CD4-positive, alpha-beta T cell treated with Interferon alpha-2 for 1 hour (primary cell): ENCODE measurements around the gene SMARCA1.
"Not testable (repeated sequence)": the region's sequence is repeated elsewhere in the genome, so short reads cannot be mapped to it uniquely, and the experiment has no call there.

Experiments
- DNase-seq, 2 donors: peaks; one replicate each; pipeline ENCODE4 v3.0.0-alpha.2; 2020 to 2022

The SMARCA1 gene, protein sequence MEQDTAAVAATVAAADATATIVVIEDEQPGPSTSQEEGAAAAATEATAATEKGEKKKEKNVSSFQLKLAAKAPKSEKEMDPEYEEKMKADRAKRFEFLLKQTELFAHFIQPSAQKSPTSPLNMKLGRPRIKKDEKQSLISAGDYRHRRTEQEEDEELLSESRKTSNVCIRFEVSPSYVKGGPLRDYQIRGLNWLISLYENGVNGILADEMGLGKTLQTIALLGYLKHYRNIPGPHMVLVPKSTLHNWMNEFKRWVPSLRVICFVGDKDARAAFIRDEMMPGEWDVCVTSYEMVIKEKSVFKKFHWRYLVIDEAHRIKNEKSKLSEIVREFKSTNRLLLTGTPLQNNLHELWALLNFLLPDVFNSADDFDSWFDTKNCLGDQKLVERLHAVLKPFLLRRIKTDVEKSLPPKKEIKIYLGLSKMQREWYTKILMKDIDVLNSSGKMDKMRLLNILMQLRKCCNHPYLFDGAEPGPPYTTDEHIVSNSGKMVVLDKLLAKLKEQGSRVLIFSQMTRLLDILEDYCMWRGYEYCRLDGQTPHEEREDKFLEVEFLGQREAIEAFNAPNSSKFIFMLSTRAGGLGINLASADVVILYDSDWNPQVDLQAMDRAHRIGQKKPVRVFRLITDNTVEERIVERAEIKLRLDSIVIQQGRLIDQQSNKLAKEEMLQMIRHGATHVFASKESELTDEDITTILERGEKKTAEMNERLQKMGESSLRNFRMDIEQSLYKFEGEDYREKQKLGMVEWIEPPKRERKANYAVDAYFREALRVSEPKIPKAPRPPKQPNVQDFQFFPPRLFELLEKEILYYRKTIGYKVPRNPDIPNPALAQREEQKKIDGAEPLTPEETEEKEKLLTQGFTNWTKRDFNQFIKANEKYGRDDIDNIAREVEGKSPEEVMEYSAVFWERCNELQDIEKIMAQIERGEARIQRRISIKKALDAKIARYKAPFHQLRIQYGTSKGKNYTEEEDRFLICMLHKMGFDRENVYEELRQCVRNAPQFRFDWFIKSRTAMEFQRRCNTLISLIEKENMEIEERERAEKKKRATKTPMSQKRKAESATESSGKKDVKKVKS

DNA sequence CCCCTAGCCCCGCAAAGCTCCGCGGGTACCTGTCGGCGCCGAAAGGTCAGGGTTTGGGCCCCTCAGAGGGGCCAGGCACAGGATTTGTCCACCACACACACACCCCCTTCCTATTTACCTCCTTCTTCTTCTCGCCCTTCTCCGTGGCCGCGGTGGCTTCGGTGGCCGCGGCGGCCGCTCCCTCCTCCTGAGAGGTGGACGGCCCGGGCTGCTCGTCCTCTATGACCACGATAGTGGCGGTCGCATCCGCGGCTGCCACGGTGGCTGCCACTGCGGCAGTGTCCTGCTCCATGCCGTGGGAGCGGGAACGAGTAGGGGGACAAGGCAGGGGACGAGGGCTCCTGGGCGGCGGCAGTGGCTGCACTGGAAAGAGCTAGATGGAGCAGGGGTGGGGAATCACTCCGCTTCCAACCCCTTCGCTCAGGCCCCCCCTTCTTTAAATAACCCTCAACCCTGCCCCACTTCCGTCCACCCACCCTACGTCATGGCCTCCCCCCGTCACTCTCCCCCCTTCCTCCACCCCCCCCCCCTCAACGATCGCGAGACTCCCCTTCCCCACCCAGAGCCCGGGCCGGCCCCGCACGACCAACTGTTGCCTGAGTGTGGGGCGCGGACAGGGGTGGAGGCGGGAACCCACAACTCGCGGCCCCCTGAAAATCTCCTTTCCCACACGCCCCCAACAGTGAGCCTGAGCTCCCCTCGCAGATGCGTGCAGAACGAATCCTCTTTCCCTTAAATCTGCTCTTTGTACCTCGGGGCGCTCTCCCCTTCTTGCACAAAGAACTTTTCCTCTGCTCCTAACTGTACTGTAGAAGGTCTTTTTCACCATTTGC lies at the start of gene SMARCA1:
TSS of gene SMARCA1 (minus strand) at position 412 of the 833 bp plus-strand sequence. CDS start at position 292, 120 bp downstream.
- DNase-seq = no peak

GRCh38 chrX:129572422-129572821 lies 49.1 kb upstream of the SMARCA1 start:
- no peak for DNase-seq

- DNase-seq = no peak
Observed at GRCh38 chrX:129568349-129568748, 45.1 kb upstream of the SMARCA1 start.

DNA sequence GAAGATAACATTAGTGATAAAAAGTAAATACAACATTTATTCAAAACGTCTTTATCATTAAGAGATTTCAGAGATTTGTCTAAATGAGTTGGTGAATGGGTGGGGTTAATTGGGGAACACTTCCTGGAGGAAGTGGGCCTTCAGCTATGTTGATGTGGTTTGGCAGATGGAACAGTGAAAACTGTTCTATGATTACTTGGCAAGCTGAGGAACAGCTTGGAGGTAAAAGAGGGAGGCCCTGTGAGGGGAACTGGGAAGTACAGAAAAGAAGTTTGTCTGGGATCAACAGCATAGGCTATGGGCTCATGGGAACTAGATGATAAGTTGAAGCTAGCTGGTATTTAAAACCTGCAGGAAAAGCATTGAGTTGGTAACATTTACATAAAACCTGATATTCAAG lies 42.8 kb upstream of the SMARCA1 start:
- DNase-seq = no peak

GRCh38 chrX:129565046-129565650 lies 41.9 kb upstream of the SMARCA1 start:
- DNase-seq = no peak

DNA sequence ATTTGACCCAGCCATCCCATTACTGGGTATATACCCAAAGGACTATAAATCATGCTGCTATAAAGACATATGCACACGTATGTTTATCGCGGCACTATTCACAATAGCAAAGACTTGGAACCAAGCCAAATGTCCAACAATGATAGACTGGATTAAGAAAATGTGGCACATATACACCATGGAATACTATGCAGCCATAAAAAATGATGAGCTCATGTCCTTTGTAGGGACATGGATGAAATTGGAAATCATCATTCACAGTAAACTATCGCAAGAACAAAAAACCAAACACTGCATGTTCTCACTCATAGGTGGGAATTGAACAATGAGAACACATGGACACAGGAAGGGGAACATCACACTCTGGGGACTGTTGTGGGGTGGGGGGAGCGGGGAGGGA lies 41.1 kb upstream of the SMARCA1 start:
- not testable (repeated sequence) for DNase-seq

DNA sequence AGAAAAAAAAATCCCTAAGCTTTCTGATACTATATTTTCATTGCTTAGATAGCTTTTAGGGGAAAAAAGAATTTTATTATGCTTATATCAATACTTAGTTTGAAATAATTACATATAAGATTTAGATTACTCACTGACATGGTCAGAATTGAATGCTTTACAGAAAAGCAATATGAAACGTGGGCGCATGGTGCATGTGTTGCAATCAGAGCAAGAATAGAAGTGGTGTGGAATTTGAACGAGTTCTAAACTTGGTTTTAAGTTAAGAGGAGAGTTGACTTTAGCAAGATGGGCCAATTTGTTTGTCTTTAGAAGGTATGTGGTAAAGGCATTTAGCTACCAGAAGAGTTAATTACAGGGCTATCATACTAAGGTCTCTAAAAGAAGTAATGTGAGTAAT lies 38.2 kb upstream of the SMARCA1 start:
- DNase-seq = no peak

DNA sequence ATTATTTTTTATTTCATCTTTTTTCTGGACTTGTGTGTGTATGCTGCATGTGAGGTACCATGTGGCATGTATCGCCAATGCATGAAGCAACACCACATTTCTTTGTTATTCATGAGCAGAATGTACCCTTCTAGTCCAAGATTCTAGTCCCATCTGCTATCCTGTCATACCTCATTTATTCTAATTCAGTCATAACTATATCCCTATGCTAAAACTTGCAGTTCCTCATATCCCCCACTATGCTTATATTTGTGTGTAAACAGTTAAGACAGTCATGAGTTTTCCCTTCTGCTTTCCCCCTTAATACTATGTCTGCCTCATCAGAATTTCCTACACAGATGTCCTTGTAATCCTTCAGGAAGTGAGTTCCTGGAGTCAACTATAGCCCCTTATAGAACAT lies 36.5 kb upstream of the SMARCA1 start:
- no peak for DNase-seq

- DNase-seq = no peak
Observed at GRCh38 chrX:129557844-129558480, 34.7 kb upstream of the SMARCA1 start.

DNA sequence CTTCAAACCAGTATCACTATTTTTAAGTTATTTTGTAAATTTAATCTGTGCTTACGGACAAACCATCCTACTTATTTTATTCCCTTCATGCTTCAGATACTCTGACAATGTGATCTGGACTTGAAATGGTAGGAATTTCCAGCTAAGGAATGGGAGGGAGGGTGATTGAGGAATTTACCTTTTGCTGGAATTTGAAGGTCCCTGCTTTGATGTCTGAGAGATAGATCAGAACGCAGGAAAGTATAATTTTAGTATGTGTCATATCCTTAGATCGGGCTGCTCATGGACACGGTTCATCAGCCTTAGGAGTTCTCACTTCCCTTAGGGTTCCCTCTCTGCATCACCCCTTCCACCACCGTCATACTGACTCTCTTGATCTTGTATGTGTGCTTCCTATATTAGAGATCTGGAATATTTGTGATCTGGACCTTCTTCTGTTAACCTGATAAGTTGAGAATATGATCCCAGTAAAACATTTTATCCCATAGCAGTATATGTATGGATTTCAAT lies 33.6 kb upstream of the SMARCA1 start:
- DNase-seq = no peak

- not testable (repeated sequence) for DNase-seq
Observed at GRCh38 chrX:129554816-129555215, 31.5 kb upstream of the SMARCA1 start.

DNA sequence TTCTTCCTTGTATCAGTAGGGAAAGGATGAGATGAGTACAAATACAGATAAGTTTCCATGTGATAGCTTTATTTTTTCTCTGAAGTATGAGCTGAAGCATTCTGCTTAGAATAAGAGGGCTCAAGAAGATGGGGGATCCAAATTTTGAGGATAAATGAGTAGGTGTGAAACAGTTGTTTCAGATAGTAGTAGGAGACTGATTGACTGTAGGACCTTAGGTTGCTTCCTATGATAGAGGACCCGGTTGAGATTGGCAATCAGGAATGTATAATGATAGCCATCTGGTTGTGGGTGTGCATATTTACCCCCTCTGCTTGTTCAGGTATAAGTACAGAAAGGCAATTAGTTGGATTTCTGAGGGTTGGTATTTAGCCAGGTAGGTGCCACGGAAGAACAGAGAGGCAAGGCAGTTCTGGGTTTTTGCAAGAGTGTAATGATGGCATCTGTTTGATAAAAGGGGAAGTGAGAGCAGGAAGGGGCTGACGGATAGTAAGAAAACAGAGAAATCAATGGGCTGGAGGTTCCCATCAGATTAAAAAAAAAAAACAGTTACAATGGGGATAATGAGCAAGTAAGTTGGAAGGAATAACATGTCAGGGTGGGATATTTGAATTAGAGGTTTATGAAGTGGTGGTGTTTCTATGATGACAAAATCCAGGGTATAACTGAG lies 30.5 kb upstream of the SMARCA1 start:
- DNase-seq = no peak

DNA sequence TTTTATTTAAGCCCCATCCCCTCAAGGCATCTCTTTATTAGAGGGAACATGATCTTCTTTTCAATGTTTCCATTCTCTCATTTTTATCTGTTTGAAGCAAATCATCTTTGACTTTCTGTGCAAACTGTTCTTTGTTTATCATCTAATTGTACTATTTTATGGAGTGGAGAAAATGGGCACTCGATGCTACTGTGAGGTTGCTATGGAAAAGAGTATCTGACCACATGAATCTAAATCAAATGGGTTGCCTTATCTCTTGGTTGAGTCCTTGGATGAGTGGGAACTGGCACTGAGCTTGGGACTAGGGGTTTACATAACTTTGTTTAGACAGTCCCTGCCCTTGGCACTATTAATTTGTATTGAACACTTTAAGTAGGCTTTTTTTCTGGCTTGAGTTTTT lies 25.8 kb upstream of the SMARCA1 start:
- no peak for DNase-seq

- no peak for DNase-seq
Observed at GRCh38 chrX:129545408-129545807, 22.1 kb upstream of the SMARCA1 start.

- no peak for DNase-seq
Observed at GRCh38 chrX:129544780-129545179, 21.5 kb upstream of the SMARCA1 start.

GRCh38 chrX:129540722-129541184 lies 17.5 kb upstream of the SMARCA1 start:
- no peak for DNase-seq

GRCh38 chrX:129540068-129540653 lies 16.9 kb upstream of the SMARCA1 start, which contains the start of gene OCRL:
TSS of gene OCRL (plus strand) at chrX:129540259. CDS start at chrX:129540440, 181 bp downstream.
- DNase-seq = peak; percentile 54 to 55

- DNase-seq = no peak
Observed at GRCh38 chrX:129534816-129535578, 11.7 kb upstream of the SMARCA1 start.

DNA sequence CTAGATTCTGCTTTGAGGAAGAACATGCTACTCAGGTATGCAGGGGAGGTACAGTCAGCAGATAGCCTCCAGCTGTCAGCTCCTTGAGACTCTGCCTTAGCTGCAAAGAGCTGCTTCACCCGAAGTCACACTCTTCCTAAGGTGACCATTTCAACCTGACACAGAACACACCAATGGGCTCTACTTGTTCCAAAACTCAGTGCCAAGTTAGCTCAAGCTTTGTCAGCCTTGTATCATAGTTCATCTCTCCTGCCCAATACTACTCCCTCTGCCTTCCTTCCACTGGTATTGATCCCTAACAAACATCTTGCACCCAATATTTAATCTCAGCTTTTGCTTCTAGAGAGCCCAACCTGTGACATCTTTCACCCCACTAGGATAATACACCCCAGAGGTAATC lies 7.8 kb upstream of the SMARCA1 start:
- no peak for DNase-seq
